CD8-positive, alpha-beta memory T cell (primary cell): Measurements from ENCODE around the gene USP11. TPM values are rescaled to one million over a fixed set of nuclear protein-coding genes. Genes with fewer than 3 reads are reported as not detected.

ENCODE experiments used
- CTCF ChIA-PET: fragments of 350-600 bp; sonication (Branson Sonifier 250); formaldehyde crosslinking; loops from one replicate; lab custom pipeline; 2021; ENCODE audit warnings: antibody characterized with exemption; lab: Charles Lee
- POLR2A ChIA-PET: fragments of 350-600 bp; sonication (Branson Sonifier 250); formaldehyde crosslinking; loops from one replicate; lab custom pipeline; 2021; ENCODE audit warnings: antibody characterized with exemption; lab: Charles Lee
- DNase-seq, 5 donors: peaks; one replicate each; pipeline versions ENCODE4 v3.0.0 to v3.0.0-alpha.2; 2020 to 2022; ENCODE audit warnings: mixed read lengths in 1 of 5
- H3K27ac ChIP-seq: one replicate; pipeline ENCODE4 v1.7.0; 2013; ENCODE audit warnings: low read depth, mild to moderate bottlenecking, low read length, moderate library complexity
- H3K27me3 ChIP-seq: 2 replicates; pipeline ENCODE4 v1.7.0; 2013; ENCODE audit warnings: low read length, mild to moderate bottlenecking; ENCODE audit not compliant: insufficient read depth, poor library complexity, severe bottlenecking
- H3K36me3 ChIP-seq: 2 replicates; pipeline ENCODE4 v1.7.0; 2013; ENCODE audit warnings: mild to moderate bottlenecking, low read length, moderate library complexity; ENCODE audit not compliant: insufficient read depth
- H3K4me1 ChIP-seq: 2 replicates; pipeline ENCODE4 v1.7.0; 2013; ENCODE audit warnings: mild to moderate bottlenecking, low read length, moderate library complexity; ENCODE audit not compliant: insufficient read depth
- H3K4me3 ChIP-seq: 2 replicates; pipeline ENCODE4 v1.7.0; 2013; ENCODE audit warnings: mild to moderate bottlenecking, low read length
- H3K9me3 ChIP-seq: 2 replicates; pipeline ENCODE4 v1.7.0; 2013; ENCODE audit warnings: mild to moderate bottlenecking, low read length
- H3K27ac Mint-ChIP-seq, 8 donors: one replicate each; pipeline ENCODE4 v1.8.0; 2020 to 2021; ENCODE audit warnings: mixed read lengths in 8 of 8, mild to moderate bottlenecking in 6 of 8, inconsistent platforms in 3 of 8, moderate library complexity in 3 of 8
- H3K27me3 Mint-ChIP-seq, 2 donors: one replicate each; pipeline ENCODE4 v1.8.0; 2020 to 2021; ENCODE audit warnings: mixed read lengths in 2 of 2, mild to moderate bottlenecking in 1 of 2, moderate library complexity in 1 of 2
- H3K36me3 Mint-ChIP-seq, 3 donors: one replicate each; pipeline ENCODE4 v1.8.0; 2020 to 2021; ENCODE audit warnings: mixed read lengths in 3 of 3, inconsistent platforms in 1 of 3, mild to moderate bottlenecking in 1 of 3
- H3K4me1 Mint-ChIP-seq, 3 donors: one replicate each; pipeline ENCODE4 v1.8.0; 2020 to 2021; ENCODE audit warnings: mixed read lengths in 3 of 3, inconsistent platforms in 1 of 3, mild to moderate bottlenecking in 1 of 3
- H3K4me3 Mint-ChIP-seq, 7 donors: one replicate each; pipeline ENCODE4 v1.8.0; 2020 to 2021; ENCODE audit warnings: mixed read lengths in 7 of 7, mild to moderate bottlenecking in 6 of 7, moderate library complexity in 4 of 7, inconsistent platforms in 2 of 7
- H3K9me3 Mint-ChIP-seq, 5 donors: one replicate each; pipeline ENCODE4 v1.8.0; 2020 to 2022; ENCODE audit warnings: mixed read lengths in 5 of 5, mild to moderate bottlenecking in 3 of 5, moderate library complexity in 2 of 5, inconsistent platforms in 1 of 5
- polyA plus RNA-seq: library from polyadenylated mRNA; unstranded; fragments of 300-500 nt; fragmentation: Illumina TruSeq; gene quantifications from one replicate; pipeline ENCODE4 v1.2.3, GENCODE V29; 2021
- total RNA-seq, 2 experiments: library from RNA; stranded (reverse); gene quantifications; one replicate each; pipeline ENCODE4 v1.2.3, GENCODE V29; 2021

Gene USP11
- total and polyA plus RNA-seq, 3 experiments from 2014 or later: 34.0 to 121 (median 41.7) TPM

DNA sequence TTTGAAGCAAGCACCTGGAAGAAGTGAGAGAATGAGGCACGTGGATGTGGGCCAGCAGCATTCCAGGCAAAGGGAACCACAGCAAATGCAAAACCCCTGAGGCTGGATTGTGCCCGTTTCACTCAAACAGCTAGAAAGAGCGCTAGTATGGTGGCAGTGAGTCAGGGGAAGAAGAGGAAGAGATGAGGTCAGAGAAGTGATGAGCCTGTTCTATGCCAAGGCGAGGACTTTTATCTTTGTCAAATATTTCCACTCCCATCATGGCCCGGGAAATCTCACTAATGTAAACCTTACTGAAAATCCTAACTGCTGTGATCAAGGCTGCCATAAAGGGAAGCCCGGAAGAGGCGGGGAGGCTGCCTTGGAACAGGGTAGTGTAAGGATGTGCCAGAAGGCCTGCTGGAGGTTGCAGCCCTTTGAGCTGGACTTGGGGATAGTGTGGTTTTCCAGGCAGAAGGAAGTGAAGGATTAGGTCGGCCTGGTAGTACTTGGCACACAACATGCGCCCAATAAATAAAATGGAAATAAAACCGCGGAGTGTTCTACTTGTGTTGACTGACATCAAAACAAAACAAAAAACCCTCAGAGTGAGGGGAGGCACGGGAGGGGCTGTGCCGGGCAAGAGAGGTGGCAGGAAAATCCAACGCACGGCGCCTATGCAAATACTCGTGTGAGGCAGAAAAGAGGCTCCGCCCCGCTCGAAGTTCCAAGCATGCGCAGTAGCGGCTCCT, 15.5 kb upstream of the USP11 start:
- H3K36me3 Mint-ChIP-seq: peaks cover 7 to 53% (median 12%) of the 10 kb centered on the region in 3 donors
- Histone ChIP-seq H3K4me3 (peak overlapping the region; percentile 20), H3K27me3 (no peaks in the 10 kb centered on the region), H3K9me3 (no peaks in the 10 kb centered on the region), H3K4me1 (peaks cover 20% of the 10 kb centered on the region), H3K27ac (peak overlapping the region; percentile 62), H3K36me3 (peaks cover 19% of the 10 kb centered on the region)
- DNase-seq: peak in 1 of 5 donors; percentile 2
- no peaks in the 10 kb centered on the region for H3K9me3 Mint-ChIP-seq
- peak overlapping the region; percentile 96 to 100 (median 99) for H3K27ac Mint-ChIP-seq
- ChIA-PET CTCF (interaction anchor here (0.9 to 1.3 kb wide), 4 partner anchors 26 to 306 kb away, joined by 3 to 4 read pairs (median 3); no protein-coding TSS in a partner anchor), POLR2A (interaction anchor here (0.6 to 2.8 kb wide), 9 partner anchors 11 to 433 kb away, joined by 3 to 65 read pairs (median 4); partner anchors contain the start of genes NDUFB11, RBM10 and USP11)
- peak overlapping the region; percentile 89 to 97 (median 96) for H3K4me3 Mint-ChIP-seq
- peaks cover 36 to 48% (median 37%) of the 10 kb centered on the region in 3 donors for H3K4me1 Mint-ChIP-seq
- peaks cover 0 to 2% of the 10 kb centered on the region in 2 donors for H3K27me3 Mint-ChIP-seq

DNA sequence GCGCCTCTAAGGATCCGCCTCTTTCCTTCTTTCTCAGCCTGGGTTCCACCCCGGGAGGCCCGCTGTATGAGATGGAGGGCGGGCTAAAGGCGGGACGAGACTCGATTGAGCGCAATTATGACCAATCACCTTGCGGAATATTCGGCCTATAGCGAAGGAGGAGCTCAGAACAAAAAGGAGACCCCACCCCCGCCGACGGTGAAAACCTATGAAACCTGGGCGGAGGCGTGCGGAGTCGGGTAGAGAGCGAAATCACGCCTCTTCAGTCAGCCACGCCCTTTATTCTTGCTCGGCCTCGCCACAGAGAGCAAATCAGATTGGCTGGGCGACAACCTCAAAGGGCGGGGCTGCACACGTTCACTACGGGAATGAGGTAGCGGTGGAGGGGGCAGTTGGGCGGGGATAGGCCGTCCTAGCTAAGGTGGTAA, 14.9 kb upstream of the USP11 start:
- ChIA-PET POLR2A (interaction anchor here (0.6 to 2.8 kb wide), 10 partner anchors 11 to 433 kb away, joined by 3 to 65 read pairs (median 4); partner anchors contain the start of genes NDUFB11, RBM10 and USP11), CTCF (interaction anchor here (0.9 to 1.3 kb wide), 4 partner anchors 27 to 306 kb away, joined by 3 to 4 read pairs (median 3); no protein-coding TSS in a partner anchor)
- Mint-ChIP-seq H3K27me3 (peaks cover 0 to 2% of the 10 kb centered on the region in 2 donors), H3K27ac (peak overlapping the region; percentile 96 to 100 (median 99)), H3K4me1 (peaks cover 37 to 48% (median 37%) of the 10 kb centered on the region in 3 donors), H3K4me3 (peak overlapping the region; percentile 89 to 97 (median 96)), H3K36me3 (peaks cover 7 to 52% (median 11%) of the 10 kb centered on the region in 3 donors), H3K9me3 (no peaks in the 10 kb centered on the region)
- Histone ChIP-seq H3K36me3 (peaks cover 13% of the 10 kb centered on the region), H3K4me3 (peak overlapping the region; percentile 78), H3K27me3 (no peaks in the 10 kb centered on the region), H3K9me3 (no peaks in the 10 kb centered on the region), H3K27ac (peak overlapping the region; percentile 93), H3K4me1 (peaks cover 20% of the 10 kb centered on the region)
- peak; percentile 90 to 100 (median 98) for DNase-seq

DNA sequence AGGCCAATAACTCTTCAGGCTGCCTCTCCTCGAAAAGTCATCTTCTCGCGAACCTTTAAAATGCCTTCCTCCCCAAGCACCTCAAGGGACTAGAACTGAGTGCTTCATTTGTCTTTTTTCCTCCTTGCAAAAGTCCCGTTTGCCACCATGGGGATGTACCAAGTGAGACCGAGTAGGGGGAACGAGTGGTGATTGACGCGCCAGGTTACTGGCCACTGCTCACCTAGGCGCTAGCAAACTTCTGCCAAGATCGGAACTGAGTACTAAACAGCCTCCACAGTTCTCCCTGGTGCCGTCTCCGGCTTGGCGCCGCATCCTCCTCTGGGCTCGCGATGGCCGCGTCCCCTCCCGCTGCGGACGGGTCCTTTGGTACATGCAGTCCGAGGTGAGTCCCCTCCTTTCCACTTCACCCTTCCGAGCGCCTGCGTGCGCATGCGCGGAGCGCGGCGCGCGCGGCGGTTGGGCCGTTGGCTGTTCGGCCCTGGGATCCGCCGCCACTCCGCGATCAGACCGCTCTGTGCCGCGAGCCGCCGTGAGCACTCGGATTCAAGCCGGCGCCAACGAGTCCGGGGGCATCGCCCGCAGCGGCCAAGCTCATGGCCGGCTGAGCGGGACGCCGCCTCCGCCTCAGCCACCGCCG, 14.4 kb upstream of the USP11 start, which contains the start of gene CDK16:
Gene CDK16, plus strand, starts transcription at position 402 of the 640 bp plus-strand sequence. CDS start 4,877 bp downstream, outside the sequence.
- peaks cover 37 to 48% (median 37%) of the 10 kb centered on the region in 3 donors for H3K4me1 Mint-ChIP-seq
- peak; percentile 55 to 91 (median 85) for DNase-seq
- H3K36me3 ChIP-seq: peaks cover 13% of the 10 kb centered on the region
- peak within 1 kb of the TSS; percentile 91 to 97 (median 96) for H3K4me3 Mint-ChIP-seq
- ChIA-PET POLR2A (interaction anchor here (0.9 to 2.8 kb wide), 9 partner anchors 10 to 166 kb away, joined by 3 to 65 read pairs (median 4); partner anchors contain the start of genes NDUFB11, RBM10 and USP11), CTCF (interaction anchor here (0.9 to 1.3 kb wide), 3 partner anchors 27 to 167 kb away, joined by 3 to 4 read pairs (median 3); no protein-coding TSS in a partner anchor)
- peak within 1 kb of the TSS; percentile 93 for H3K27ac ChIP-seq
- no peaks in the 10 kb centered on the region for H3K9me3 Mint-ChIP-seq
- no peaks in the 10 kb centered on the region for H3K9me3 ChIP-seq
- H3K4me3 ChIP-seq: peak within 1 kb of the TSS; percentile 78
- no peaks in the 10 kb centered on the region for H3K27me3 ChIP-seq
- H3K27me3 Mint-ChIP-seq: peaks cover 0 to 2% of the 10 kb centered on the region in 2 donors
- H3K36me3 Mint-ChIP-seq: peaks cover 4 to 51% (median 8%) of the 10 kb centered on the region in 3 donors
- peak within 1 kb of the TSS; percentile 96 to 100 (median 99) for H3K27ac Mint-ChIP-seq
- peaks cover 20% of the 10 kb centered on the region for H3K4me1 ChIP-seq

DNA sequence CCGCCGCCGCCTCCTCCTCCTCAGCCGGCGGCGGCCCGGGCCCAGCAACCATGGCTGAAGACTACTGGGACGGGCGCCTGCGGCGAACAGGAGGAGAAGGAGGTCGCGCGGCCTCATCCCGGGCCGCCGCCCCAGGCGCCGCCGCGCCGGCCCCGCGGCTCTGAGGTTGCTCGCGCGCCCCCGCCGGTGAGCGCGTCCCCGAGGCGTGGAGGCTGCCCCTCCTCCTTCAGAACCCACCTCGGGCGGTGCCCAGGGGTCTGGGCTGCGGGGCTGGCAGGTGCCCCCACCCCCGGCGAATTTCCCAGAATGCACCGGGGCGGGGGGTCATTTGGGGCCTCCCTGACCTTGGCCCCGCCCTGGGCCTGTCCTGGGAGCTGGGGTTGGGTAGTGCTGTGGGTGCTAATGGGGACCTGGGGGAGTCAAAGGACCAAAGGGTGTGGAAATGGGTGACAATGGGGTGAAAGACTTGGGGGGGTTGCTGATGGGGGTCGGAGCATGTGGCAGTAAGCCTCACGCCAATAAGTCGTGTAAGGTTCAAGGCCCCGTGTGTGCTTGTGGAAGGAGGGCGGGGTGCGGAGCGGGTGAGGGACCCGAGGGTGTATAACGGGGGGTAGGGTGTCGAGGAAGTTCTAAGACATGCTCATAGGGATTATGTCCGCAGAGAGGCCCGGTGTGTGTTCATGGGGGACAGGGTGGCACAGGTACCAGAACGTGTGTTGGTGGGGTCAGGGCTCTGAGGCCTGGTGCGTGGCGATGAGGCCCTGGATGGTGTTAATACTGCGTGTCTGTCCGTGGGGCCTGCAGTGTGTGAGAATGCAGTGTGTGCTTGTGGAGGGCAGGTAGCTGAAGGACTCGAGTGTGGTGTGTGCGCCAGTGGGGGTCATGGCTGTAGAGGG, 13.6 kb upstream of the USP11 start:
- no peaks in the 10 kb centered on the region for H3K9me3 ChIP-seq
- ChIA-PET CTCF (no interaction called here), POLR2A (interaction anchor here (1.4 to 2.8 kb wide), 2 partner anchors 14 to 74 kb away, joined by 9 to 65 read pairs; partner anchors contain the start of genes NDUFB11, RBM10 and USP11)
- no peaks in the 10 kb centered on the region for H3K27me3 ChIP-seq
- Mint-ChIP-seq H3K36me3 (peaks cover 4 to 52% (median 5%) of the 10 kb centered on the region in 3 donors), H3K27me3 (peaks cover 0 to 4% of the 10 kb centered on the region in 2 donors), H3K27ac (peak overlapping the region; percentile 88 to 97 (median 92)), H3K9me3 (no peaks in the 10 kb centered on the region), H3K4me1 (peaks cover 37 to 48% (median 37%) of the 10 kb centered on the region in 3 donors), H3K4me3 (peak overlapping the region; percentile 91 to 97 (median 95))
- peaks cover 14% of the 10 kb centered on the region for H3K36me3 ChIP-seq
- H3K4me1 ChIP-seq: peaks cover 20% of the 10 kb centered on the region
- DNase-seq: peak; percentile 18 to 70 (median 47)
- H3K4me3 ChIP-seq: peak overlapping the region; percentile 78
- H3K27ac ChIP-seq: peak overlapping the region; percentile 93

DNA sequence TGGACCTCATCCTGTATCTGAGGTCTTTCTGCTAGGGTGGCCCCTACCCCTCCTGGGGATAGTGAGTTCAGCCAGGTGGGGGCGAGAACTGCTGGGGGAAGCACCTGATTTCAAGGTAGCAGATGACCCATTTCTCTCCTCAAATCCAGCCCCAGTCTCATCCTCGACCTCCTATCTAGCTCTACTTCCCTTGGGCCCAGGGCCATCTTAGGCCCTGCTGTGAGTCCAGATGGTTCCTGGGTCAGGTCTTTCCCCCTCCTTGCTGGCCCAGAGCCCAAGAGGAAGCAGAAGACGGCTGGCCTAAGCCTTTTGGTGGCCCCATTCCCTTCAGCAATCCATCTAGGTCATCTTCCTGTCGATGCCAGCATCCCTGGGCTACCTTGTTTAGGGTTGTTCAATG, 11.1 kb upstream of the USP11 start:
- Histone ChIP-seq H3K27ac (no peak overlapping the region), H3K4me1 (peaks cover 19% of the 10 kb centered on the region), H3K27me3 (no peaks in the 10 kb centered on the region), H3K9me3 (no peaks in the 10 kb centered on the region), H3K36me3 (peaks cover 21% of the 10 kb centered on the region), H3K4me3 (no peak overlapping the region)
- POLR2A ChIA-PET: no interaction called here
- Mint-ChIP-seq H3K27ac (peak overlapping the region in 4 of 8 donors; percentile 7 to 39 (median 26)), H3K36me3 (peaks cover 5 to 52% (median 12%) of the 10 kb centered on the region in 3 donors), H3K27me3 (peaks cover 0 to 4% of the 10 kb centered on the region in 2 donors), H3K4me1 (peaks cover 31 to 41% (median 34%) of the 10 kb centered on the region in 3 donors), H3K9me3 (no peaks in the 10 kb centered on the region), H3K4me3 (peak overlapping the region in 1 of 7 donors; percentile 93)
- CTCF ChIA-PET: no interaction called here
- no peak for DNase-seq

DNA sequence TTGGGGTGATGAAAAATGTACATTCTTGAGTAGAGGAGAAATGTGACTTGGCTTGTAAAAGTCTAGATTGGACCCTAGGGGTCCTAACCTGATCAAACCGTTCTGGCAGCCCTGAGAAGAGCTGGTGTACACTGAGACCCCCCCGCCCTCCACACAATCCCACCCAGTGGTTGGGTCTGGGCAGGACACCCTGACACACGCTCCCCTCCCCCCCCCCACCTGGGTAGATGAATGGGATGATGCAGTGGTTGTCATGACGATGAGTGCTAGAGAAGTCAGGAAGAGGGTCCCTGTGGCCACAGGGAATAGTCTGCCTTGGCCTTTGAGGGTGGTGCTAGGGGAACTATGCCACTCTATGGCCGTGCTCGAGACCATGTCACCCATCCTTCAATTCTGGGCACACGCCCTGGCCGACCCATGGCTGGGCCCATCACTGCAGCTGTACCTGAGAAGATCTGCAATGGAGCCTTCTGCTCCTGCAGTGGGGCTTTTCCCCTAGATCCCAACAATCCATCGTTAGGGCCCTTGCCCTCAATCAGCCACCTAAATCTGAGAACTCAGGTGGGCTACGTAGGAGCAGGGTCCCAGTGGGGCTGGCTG, 10.0 kb upstream of the USP11 start:
- no peak overlapping the region for H3K4me3 Mint-ChIP-seq
- Histone ChIP-seq H3K9me3 (no peaks in the 10 kb centered on the region), H3K4me1 (peaks cover 12% of the 10 kb centered on the region), H3K27me3 (no peaks in the 10 kb centered on the region), H3K27ac (no peak overlapping the region), H3K36me3 (peaks cover 21% of the 10 kb centered on the region), H3K4me3 (no peak overlapping the region)
- H3K27me3 Mint-ChIP-seq: peaks cover 0 to 4% of the 10 kb centered on the region in 2 donors
- no peaks in the 10 kb centered on the region for H3K9me3 Mint-ChIP-seq
- ChIA-PET POLR2A (no interaction called here), CTCF (no interaction called here)
- H3K36me3 Mint-ChIP-seq: peaks cover 5 to 58% (median 13%) of the 10 kb centered on the region in 3 donors
- no peak for DNase-seq
- H3K4me1 Mint-ChIP-seq: peaks cover 22 to 32% (median 25%) of the 10 kb centered on the region in 3 donors
- H3K27ac Mint-ChIP-seq: peak overlapping the region in 1 of 8 donors; percentile 7
